ENCODE measurements around the gene KRT71. TPM values are rescaled to one million over a fixed set of nuclear protein-coding genes. Genes with fewer than 3 reads are reported as not detected.

Gene KRT71
- total RNA-seq, 1 experiment from 2014 or later, result not detected

DNA sequence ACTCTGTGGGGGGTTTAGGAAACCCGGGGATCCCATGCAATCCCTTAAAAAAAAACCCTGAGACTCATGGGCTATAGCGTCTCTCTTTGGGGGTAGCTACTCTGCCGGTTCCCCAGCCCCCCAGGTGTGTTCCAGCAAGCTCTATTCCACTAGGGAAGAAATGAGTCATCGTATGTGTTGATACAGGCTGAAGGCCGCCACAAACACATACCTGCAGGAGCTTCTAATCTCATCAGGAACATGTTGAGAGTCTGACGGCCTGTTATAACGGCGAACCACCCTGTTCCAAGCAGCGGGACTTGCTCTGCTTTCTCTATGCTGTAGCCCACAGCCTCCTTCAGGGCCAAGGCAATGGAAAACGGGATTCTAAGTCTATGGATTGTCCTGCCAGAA lies 31.8 kb downstream of the KRT71 start:
- no peaks in the 10 kb centered on the region for H3K36me3 ChIP-seq (ENCODE audit: low read depth)
- BruUV-seq (replicated peaks), result no TSS peak
- H3K79me2 ChIP-seq (ENCODE audit: low read depth), result no peaks in the 10 kb centered on the region
- H3K4me3 ChIP-seq, result peak overlapping the region; percentile 56; the same call in 1 of the 2 replicates
- no peaks in the 10 kb centered on the region for H4K20me1 ChIP-seq (ENCODE audit: insufficient read depth)
- intact Hi-C loops (cut with micrococcal nuclease; ENCODE audit: unreplicated experiment), result loop anchor here (5.0 to 10.0 kb wide), 3 partner anchors 124 to 454 kb away; no protein-coding TSS in a partner anchor
- no peaks in the 10 kb centered on the region for H3K9me2 ChIP-seq (ENCODE audit: insufficient read depth)
- CTCF ChIA-PET, result interaction anchor here (0.7 to 1.5 kb wide), 5 partner anchors 26 to 354 kb away, joined by 3 to 11 read pairs (median 4); no protein-coding TSS in a partner anchor
- peak overlapping the region; percentile 79 for H3K4me2 ChIP-seq
- H3K27ac ChIP-seq, result peak overlapping the region; percentile 96
- peak; percentile 52 to 83 for DNase-seq
- H3K9me3 ChIP-seq (ENCODE audit: insufficient read depth, low read depth), result no peaks in the 10 kb centered on the region
- H3K27me3 ChIP-seq (ENCODE audit: insufficient read depth, low read depth), result no peaks in the 10 kb centered on the region
- TF ChIP-seq, protein P1, sequence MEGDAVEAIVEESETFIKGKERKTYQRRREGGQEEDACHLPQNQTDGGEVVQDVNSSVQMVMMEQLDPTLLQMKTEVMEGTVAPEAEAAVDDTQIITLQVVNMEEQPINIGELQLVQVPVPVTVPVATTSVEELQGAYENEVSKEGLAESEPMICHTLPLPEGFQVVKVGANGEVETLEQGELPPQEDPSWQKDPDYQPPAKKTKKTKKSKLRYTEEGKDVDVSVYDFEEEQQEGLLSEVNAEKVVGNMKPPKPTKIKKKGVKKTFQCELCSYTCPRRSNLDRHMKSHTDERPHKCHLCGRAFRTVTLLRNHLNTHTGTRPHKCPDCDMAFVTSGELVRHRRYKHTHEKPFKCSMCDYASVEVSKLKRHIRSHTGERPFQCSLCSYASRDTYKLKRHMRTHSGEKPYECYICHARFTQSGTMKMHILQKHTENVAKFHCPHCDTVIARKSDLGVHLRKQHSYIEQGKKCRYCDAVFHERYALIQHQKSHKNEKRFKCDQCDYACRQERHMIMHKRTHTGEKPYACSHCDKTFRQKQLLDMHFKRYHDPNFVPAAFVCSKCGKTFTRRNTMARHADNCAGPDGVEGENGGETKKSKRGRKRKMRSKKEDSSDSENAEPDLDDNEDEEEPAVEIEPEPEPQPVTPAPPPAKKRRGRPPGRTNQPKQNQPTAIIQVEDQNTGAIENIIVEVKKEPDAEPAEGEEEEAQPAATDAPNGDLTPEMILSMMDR (conservative IDR thresholded peaks at IDR 0.05), result no peak
- TF ChIP-seq EZH2 (IDR thresholded peaks at IDR 0.05; ENCODE audit: low read depth), result no peak
- H3F3A ChIP-seq (ENCODE audit: insufficient read depth, low read depth), result peaks cover 26% of the 10 kb centered on the region
- POLR2A ChIA-PET (ENCODE audit: unreplicated experiment), result interaction anchor here (0.5 to 0.7 kb wide), 4 partner anchors 32 to 402 kb away, joined by 3 to 5 read pairs (median 4); no protein-coding TSS in a partner anchor
- no peak overlapping the region for H2AFZ ChIP-seq
- H3K4me1 ChIP-seq (replicated peaks; ENCODE audit: insufficient read depth), result peaks cover 66% of the 10 kb centered on the region

DNA sequence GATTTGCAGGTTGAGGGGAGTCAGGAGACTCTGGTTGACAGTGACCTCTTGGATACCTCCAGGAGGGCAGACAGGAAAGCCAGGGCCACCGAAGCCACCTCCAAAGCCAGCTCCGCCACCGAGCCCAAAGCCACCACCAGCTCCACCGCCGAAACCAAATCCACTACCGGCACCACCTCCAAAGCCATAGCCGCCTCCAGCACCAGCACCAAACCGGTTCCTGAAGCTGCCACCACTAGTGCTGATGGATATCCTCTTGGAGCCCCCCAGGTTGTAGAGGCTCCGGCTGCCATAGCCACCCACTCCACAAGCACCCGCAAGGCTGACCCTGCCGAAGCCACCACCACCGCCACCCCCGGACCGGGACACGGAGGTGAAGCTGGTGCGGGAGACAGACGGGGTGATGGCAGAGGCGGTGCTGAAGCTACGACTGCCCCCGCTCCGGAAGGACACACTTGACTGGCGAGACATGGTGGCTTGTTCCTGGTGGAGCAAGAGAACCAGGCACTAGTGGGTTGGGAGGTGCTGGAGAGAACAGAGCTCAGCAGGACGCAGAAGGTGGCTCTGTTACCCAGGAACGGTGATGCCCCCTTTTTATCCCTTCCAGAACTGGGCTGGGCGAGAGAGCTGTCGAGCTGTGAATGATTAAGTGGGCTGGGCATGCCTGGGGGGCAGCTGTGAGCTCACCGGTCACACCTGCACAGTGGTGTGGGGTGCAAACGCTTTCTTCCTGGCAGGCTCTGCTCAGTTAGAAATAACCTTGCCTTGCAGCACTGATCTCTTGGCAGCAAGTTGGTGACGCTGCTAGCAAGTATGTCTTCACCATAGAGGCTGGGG lies 32.9 kb downstream of the KRT71 start, which contains the start of gene KRT5:
Gene KRT5, minus strand, starts transcription at position 569 of the 837 bp plus-strand sequence. Its CDS starts 98 bp downstream, at position 471.
- Histone ChIP-seq H3K27ac (peak within 1 kb of the TSS; percentile 96), H3K9me3 (ENCODE audit: insufficient read depth, low read depth) (no peaks in the 10 kb centered on the region), H4K20me1 (ENCODE audit: insufficient read depth) (no peaks in the 10 kb centered on the region), H2AFZ (no peak within 1 kb of the TSS), H3F3A (ENCODE audit: insufficient read depth, low read depth) (peaks cover 26% of the 10 kb centered on the region), H3K4me1 (replicated peaks; ENCODE audit: insufficient read depth) (peaks cover 58% of the 10 kb centered on the region), H3K9me2 (ENCODE audit: insufficient read depth) (no peaks in the 10 kb centered on the region), H3K4me3 (peak within 1 kb of the TSS; percentile 56), H3K36me3 (ENCODE audit: low read depth) (no peaks in the 10 kb centered on the region), H3K27me3 (ENCODE audit: insufficient read depth, low read depth) (no peaks in the 10 kb centered on the region), H3K4me2 (peak within 1 kb of the TSS; percentile 79), H3K79me2 (ENCODE audit: low read depth) (no peaks in the 10 kb centered on the region)
- ChIA-PET POLR2A (ENCODE audit: unreplicated experiment) (interaction anchor here (0.6 to 0.9 kb wide), 8 partner anchors 11 to 494 kb away, joined by 3 to 13 read pairs (median 4); partner anchors contain the start of gene KRT6A), CTCF (interaction anchor here (1.4 to 1.5 kb wide), 3 partner anchors 24 to 124 kb away, joined by 3 to 11 read pairs (median 4); no protein-coding TSS in a partner anchor)
- BruUV-seq (replicated peaks), result TSS peak; percentile 66
- TF ChIP-seq, protein P1 (conservative IDR thresholded peaks at IDR 0.05), result no peak
- no peak for TF ChIP-seq EZH2 (IDR thresholded peaks at IDR 0.05; ENCODE audit: low read depth)
- intact Hi-C loops (cut with micrococcal nuclease; ENCODE audit: unreplicated experiment), result loop anchor here (5.0 to 10.0 kb wide), 3 partner anchors 123 to 455 kb away; no protein-coding TSS in a partner anchor
- DNase-seq, result peak; percentile 79 to 93

DNA sequence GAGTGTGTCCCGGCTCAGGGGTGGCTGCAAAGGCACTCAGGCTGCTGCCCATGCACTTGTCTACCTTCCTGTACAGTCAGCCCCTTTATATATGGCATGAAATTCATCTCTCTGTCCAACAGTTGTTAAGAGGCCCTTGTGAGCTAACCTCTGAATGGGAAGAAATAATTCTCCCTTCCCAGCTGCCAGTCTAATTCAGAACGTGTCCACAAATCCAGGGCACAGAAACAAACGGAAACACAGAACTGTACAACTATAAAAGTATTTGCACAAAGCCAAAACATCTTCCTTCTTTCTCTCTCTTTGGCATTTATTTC lies 33.6 kb downstream of the KRT71 start:
- TF ChIP-seq, protein P1 (conservative IDR thresholded peaks at IDR 0.05), result no peak
- no peak for TF ChIP-seq EZH2 (IDR thresholded peaks at IDR 0.05; ENCODE audit: low read depth)
- Histone ChIP-seq H3K4me1 (replicated peaks; ENCODE audit: insufficient read depth) (peaks cover 51% of the 10 kb centered on the region), H3K4me3 (peak overlapping the region; percentile 56), H3K36me3 (ENCODE audit: low read depth) (no peaks in the 10 kb centered on the region), H3K27ac (no peak overlapping the region), H3K27me3 (ENCODE audit: insufficient read depth, low read depth) (no peaks in the 10 kb centered on the region), H3K9me3 (ENCODE audit: insufficient read depth, low read depth) (no peaks in the 10 kb centered on the region), H3K79me2 (ENCODE audit: low read depth) (no peaks in the 10 kb centered on the region), H3K4me2 (peak overlapping the region; percentile 79), H4K20me1 (ENCODE audit: insufficient read depth) (no peaks in the 10 kb centered on the region), H3F3A (ENCODE audit: insufficient read depth, low read depth) (peaks cover 26% of the 10 kb centered on the region), H3K9me2 (ENCODE audit: insufficient read depth) (no peaks in the 10 kb centered on the region), H2AFZ (no peak overlapping the region)
- no peak for DNase-seq
- ChIA-PET POLR2A (ENCODE audit: unreplicated experiment) (interaction anchor here (0.6 to 0.9 kb wide), 3 partner anchors 23 to 493 kb away, joined by 3 to 4 read pairs (median 4); no protein-coding TSS in a partner anchor), CTCF (interaction anchor here (1.5 kb wide), 1 partner anchor 123 kb away, joined by 3 read pairs; no protein-coding TSS in a partner anchor)
- BruUV-seq (replicated peaks), result no TSS peak
- intact Hi-C loops (cut with micrococcal nuclease; ENCODE audit: unreplicated experiment), result no loop called here
